Keratinocyte (primary cell): ENCODE measurements around the gene ATP6V0B. TPM values are rescaled to one million over a fixed set of nuclear protein-coding genes. Genes with fewer than 3 reads are reported as not detected.

Experiments
- DNase-seq: peaks from one replicate; pipeline ENCODE4 v3.0.0-alpha.2; 2011; ENCODE audit warnings: low read depth, missing footprints, low spot score
- FAIRE-seq: peaks from 2 replicates; lab custom pipeline; 2011; peaks lifted over from hg19 to GRCh38; lab: Jason Lieb, UNC
- H2AFZ ChIP-seq: 2 replicates; pipeline ENCODE4 v1.6.0; 2012; ENCODE audit warnings: low read length, control low read depth, inconsistent platforms; ENCODE audit not compliant: control insufficient read depth
- H3K27ac ChIP-seq: 2 replicates; pipeline ENCODE4 v1.5.1; 2011; ENCODE audit warnings: low read length; ENCODE audit not compliant: control insufficient read depth, insufficient read depth
- H3K27me3 ChIP-seq: 3 replicates; pipeline ENCODE4 v1.6.0; 2011; ENCODE audit warnings: low read length; ENCODE audit not compliant: control insufficient read depth, insufficient read depth; ENCODE audit errors: extremely low read depth
- H3K36me3 ChIP-seq, 2 experiments: 2 replicates in 1 of 2; 3 replicates in 1 of 2; pipeline ENCODE4 v1.5.1; 2011; ENCODE audit warnings: low read length in 2 of 2, mild to moderate bottlenecking in 1 of 2; ENCODE audit not compliant: control insufficient read depth in 2 of 2, insufficient read depth in 2 of 2; ENCODE audit errors: extremely low read depth in 1 of 2
- H3K4me1 ChIP-seq: 3 replicates; pipeline ENCODE4 v1.5.1; 2011; ENCODE audit warnings: low read length; ENCODE audit not compliant: control insufficient read depth, insufficient read depth; ENCODE audit errors: extremely low read depth
- H3K4me2 ChIP-seq: 3 replicates; pipeline ENCODE4 v1.6.0; 2011; ENCODE audit warnings: low read depth, low read length; ENCODE audit not compliant: control insufficient read depth, insufficient read depth; ENCODE audit errors: extremely low read depth
- H3K4me3 ChIP-seq, 3 experiments: fragments of 200-600 bp in 1 of 3; sonication (generic) in 1 of 3; 2 replicates in 2 of 3; 3 replicates in 1 of 3; pipeline ENCODE4 v1.5.1; 2011 to 2016; ENCODE audit warnings: low read length in 3 of 3, mild to moderate bottlenecking in 3 of 3, control low read depth in 2 of 3, inconsistent platforms in 1 of 3, low read depth in 1 of 3, mixed read lengths in 1 of 3, mixed run types in 1 of 3, moderate library complexity in 1 of 3; ENCODE audit not compliant: control insufficient read depth in 2 of 3, insufficient read depth in 2 of 3; ENCODE audit errors: extremely low read depth in 1 of 3
- H3K79me2 ChIP-seq: 2 replicates; pipeline ENCODE4 v1.6.0; 2012; ENCODE audit warnings: low read length; ENCODE audit not compliant: control insufficient read depth, insufficient read depth
- H3K9ac ChIP-seq: 3 replicates; pipeline ENCODE4 v1.6.0; 2011; ENCODE audit warnings: low read length; ENCODE audit not compliant: control insufficient read depth, insufficient read depth; ENCODE audit errors: extremely low read depth
- H3K9me1 ChIP-seq: 3 replicates; pipeline ENCODE4 v1.6.0; 2011; ENCODE audit warnings: low read length; ENCODE audit not compliant: control insufficient read depth, insufficient read depth; ENCODE audit errors: extremely low read depth
- H3K9me3 ChIP-seq: 2 replicates; pipeline ENCODE4 v1.5.1; 2012; ENCODE audit warnings: low read depth, low read length; ENCODE audit not compliant: control insufficient read depth
- H4K20me1 ChIP-seq: 3 replicates; pipeline ENCODE4 v1.6.0; 2011; ENCODE audit warnings: low read length; ENCODE audit not compliant: control insufficient read depth, insufficient read depth; ENCODE audit errors: extremely low read depth
- EZH2 ChIP-seq: IDR thresholded peaks from one replicate; pipeline ENCODE4 v1.6.1; 2012; ENCODE audit warnings: inconsistent platforms, mild to moderate bottlenecking, low read length, moderate library complexity
- dilution Hi-C: fragments of 300-500 bp; cut with MboI; formaldehyde crosslinking; loops from one replicate; pipeline ENCODE4 v1.7.0; 2020; ENCODE audit warnings: low sequenced_read_pairs; ENCODE audit not compliant: extremely low pct_ligation_motif_present
- polyA plus RNA-seq, 5 experiments: library from polyadenylated mRNA; depleted of rRNA in 3 of 5; stranded (reverse) in 3 of 5; stranded (forward) in 1 of 5; unstranded in 1 of 5; fragments of >200 nt; gene quantifications; 1 replicate in 1 of 5; 2 replicates in 3 of 5; 3 replicates in 1 of 5; pipeline versions ENCODE4 v1.2.1 to v1.2.3, GENCODE V29; 2011 to 2012; ENCODE audit warnings: missing spikeins in 2 of 5, low read depth in 1 of 5, low replicate concordance in 1 of 5
- TF ChIP-seq, protein P1 (sequence below), 3 experiments: IDR thresholded peaks in 1 of 3; conservative IDR thresholded peaks in 1 of 3; optimal IDR thresholded peaks in 1 of 3; 2 replicates in 2 of 3; 3 replicates in 1 of 3; pipeline versions ENCODE3 to v1.5.1; 2011; ENCODE audit warnings: low read length in 3 of 3, mild to moderate bottlenecking in 3 of 3, moderate library complexity in 2 of 3, control low read depth in 1 of 3, inconsistent platforms in 1 of 3; ENCODE audit not compliant: insufficient read depth in 2 of 3; ENCODE audit errors: extremely low read depth in 1 of 3

The ATP6V0B gene
- polyA plus RNA-seq, 1 donor (not counting 4 experiments of a cell fraction or from before 2014, with no cell fraction given) = 195 TPM

DNA sequence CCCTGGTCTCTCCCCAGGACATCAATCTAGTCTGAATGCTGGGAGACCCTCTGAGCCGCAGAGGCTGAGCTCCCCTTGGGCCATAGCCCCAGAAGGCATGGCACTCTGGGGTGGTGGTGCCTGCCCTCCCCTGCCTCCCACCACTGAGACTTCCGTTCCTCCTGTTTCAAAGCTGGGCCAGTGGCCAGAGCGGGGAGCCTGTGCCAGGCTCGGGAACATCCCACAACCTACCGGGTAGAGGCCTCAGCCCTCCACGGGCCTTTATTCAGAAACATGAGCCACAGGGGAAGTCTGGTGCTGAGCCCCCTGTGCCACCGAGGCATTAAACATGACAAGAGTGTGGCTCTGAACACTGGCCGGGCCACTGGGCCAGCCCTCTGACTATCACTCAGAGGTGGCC, 24.7 kb downstream of the ATP6V0B start:
- H2AFZ ChIP-seq = no peak overlapping the region
- no peaks in the 10 kb centered on the region for H3K4me1 ChIP-seq
- dilution Hi-C loops = no loop called here
- peaks cover 2 to 3% of the 10 kb centered on the region in 2 experiments for H3K36me3 ChIP-seq
- DNase-seq (no peak), FAIRE-seq (no peak)
- no peak overlapping the region for H3K4me2 ChIP-seq
- H3K9ac ChIP-seq = no peak overlapping the region
- H3K27me3 ChIP-seq = no peaks in the 10 kb centered on the region
- no peak overlapping the region for H3K27ac ChIP-seq
- no peaks in the 10 kb centered on the region for H3K9me1 ChIP-seq
- H3K9me3 ChIP-seq = no peaks in the 10 kb centered on the region
- no peaks in the 10 kb centered on the region for H4K20me1 ChIP-seq
- H3K79me2 ChIP-seq = no peaks in the 10 kb centered on the region
- TF ChIP-seq, protein P1, sequence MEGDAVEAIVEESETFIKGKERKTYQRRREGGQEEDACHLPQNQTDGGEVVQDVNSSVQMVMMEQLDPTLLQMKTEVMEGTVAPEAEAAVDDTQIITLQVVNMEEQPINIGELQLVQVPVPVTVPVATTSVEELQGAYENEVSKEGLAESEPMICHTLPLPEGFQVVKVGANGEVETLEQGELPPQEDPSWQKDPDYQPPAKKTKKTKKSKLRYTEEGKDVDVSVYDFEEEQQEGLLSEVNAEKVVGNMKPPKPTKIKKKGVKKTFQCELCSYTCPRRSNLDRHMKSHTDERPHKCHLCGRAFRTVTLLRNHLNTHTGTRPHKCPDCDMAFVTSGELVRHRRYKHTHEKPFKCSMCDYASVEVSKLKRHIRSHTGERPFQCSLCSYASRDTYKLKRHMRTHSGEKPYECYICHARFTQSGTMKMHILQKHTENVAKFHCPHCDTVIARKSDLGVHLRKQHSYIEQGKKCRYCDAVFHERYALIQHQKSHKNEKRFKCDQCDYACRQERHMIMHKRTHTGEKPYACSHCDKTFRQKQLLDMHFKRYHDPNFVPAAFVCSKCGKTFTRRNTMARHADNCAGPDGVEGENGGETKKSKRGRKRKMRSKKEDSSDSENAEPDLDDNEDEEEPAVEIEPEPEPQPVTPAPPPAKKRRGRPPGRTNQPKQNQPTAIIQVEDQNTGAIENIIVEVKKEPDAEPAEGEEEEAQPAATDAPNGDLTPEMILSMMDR (optimal IDR thresholded peaks at IDR 0.05 in 1 of 3, IDR thresholded peaks at IDR 0.05 in 1 of 3, conservative IDR thresholded peaks at IDR 0.05 in 1 of 3; ENCODE audit: extremely low read depth in 1 of 3, insufficient read depth in 2 of 3, low read length in 3 of 3) = no peak
- TF ChIP-seq EZH2 = no peak
- H3K4me3 ChIP-seq = no peak overlapping the region

DNA sequence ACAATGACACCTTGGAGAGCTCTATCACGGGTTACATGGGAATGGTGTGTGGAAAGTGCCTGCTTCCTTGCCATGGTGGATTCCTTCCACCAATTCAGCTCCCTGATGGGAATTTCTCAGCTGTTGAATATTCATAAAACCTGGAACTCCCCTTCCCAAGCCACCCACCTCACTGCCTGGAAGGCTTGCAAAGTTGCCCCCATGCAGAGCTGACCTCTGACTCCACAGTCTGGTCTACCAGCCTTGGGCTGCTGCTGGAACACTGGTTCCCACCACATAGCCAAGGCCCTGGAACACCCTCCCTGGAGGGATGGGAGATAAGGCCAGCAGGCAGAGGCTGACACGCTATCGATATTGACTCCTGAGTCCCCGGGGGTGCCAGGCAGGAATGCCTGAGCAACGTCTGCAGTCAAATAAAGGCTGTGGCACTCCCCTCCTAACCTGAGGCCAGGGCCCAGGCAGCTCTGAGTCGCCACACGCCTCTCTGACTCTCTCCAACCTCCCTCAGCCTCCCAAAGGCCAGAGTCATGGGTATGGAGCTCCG, 25.4 kb downstream of the ATP6V0B start:
- Histone ChIP-seq H3K27me3 (no peaks in the 10 kb centered on the region), H4K20me1 (no peaks in the 10 kb centered on the region), H3K9me3 (no peaks in the 10 kb centered on the region), H3K79me2 (no peaks in the 10 kb centered on the region), H3K27ac (no peak overlapping the region), H3K36me3 (peaks cover 2 to 3% of the 10 kb centered on the region in 2 experiments), H2AFZ (no peak overlapping the region), H3K9ac (no peak overlapping the region), H3K4me1 (no peaks in the 10 kb centered on the region), H3K4me3 (no peak overlapping the region), H3K4me2 (no peak overlapping the region), H3K9me1 (no peaks in the 10 kb centered on the region)
- TF ChIP-seq EZH2 = no peak
- TF ChIP-seq, protein P1 (optimal IDR thresholded peaks at IDR 0.05 in 1 of 3, IDR thresholded peaks at IDR 0.05 in 1 of 3, conservative IDR thresholded peaks at IDR 0.05 in 1 of 3; ENCODE audit: extremely low read depth in 1 of 3, insufficient read depth in 2 of 3, low read length in 3 of 3) = no peak
- FAIRE-seq (no peak), DNase-seq (no peak)
- dilution Hi-C loops = no loop called here
